GM19467 (cell line): ENCODE measurements around the gene CREB1.
"Not testable (repeated sequence)": the region's sequence is repeated elsewhere in the genome, so short reads cannot be mapped to it uniquely, and the experiment has no call there.

Source experiments
- ATAC-seq: cut with Tn5 transposase; IDR thresholded peaks from one replicate; pipeline ENCODE4 v1.9.1; 2021; ENCODE audit warnings: mild to moderate bottlenecking, moderate library complexity; ENCODE audit not compliant: unreplicated experiment

CREB1 gene

GRCh38 chr2:207529330-207530159 lies at the start of gene CREB1:
Gene CREB1, plus strand, starts transcription at chr2:207529962. Its CDS starts 25,674 bp downstream, at chr2:207555636.
- peak; percentile 78 for ATAC-seq

GRCh38 chr2:207480521-207481040 lies 49.2 kb upstream of the CREB1 start:
- no peak for ATAC-seq

DNA sequence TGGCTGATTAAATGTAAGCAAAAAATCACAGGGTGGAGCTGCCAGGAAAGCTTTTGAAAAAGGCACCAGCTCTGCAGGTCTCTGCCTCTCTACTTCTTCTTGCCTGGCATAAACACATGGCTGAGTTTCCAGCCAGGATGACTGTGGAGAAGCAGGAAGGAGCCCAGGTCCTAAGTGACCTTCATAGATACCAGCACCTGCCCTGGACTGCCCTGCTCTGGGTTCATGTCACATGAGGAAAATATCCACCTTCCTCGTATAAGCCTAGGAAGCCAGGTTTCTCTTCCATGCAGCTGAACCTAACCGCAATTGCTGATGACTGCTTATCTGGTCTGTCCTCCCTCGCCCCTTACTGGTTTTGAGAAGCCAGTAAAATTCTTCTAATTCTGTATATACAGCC lies 47.8 kb upstream of the CREB1 start:
- no peak for ATAC-seq

DNA sequence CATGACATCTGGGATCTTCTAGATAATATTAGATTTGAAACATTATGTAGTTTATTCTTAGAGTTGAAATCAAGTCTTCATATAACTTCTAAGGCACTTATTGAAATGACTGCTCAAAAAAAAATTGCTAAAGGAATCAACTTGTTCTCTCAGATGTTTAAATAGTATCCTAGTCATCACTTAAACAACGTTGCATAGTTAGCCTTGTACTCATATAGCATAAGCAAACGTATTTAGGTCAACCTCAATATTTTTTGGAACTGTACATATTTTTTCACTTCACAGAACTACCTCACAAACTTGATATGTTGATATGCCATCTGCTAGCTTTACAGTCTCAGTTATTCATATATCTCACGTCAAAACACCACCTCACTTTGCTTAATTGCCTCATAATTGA lies 47.1 kb upstream of the CREB1 start:
- ATAC-seq, result no peak

DNA sequence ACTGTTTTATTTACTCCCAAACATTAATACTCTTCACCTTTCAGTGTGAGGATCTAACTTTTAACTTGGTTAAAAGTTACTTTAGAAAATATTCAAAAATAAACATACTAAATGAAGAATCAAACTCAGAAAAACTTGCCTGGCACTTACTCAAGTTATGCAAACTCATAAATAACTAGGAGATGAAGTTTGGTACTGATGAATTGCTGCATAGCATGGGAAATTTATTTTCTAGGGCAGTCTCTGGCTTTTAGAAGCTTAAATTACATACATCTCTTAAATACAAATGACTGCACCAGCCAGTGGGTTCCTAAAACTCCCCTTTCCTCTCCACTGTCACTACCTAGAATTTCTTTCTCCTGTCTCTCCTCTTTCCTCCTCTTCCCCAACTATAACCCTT lies 46.7 kb upstream of the CREB1 start:
- no peak for ATAC-seq

DNA sequence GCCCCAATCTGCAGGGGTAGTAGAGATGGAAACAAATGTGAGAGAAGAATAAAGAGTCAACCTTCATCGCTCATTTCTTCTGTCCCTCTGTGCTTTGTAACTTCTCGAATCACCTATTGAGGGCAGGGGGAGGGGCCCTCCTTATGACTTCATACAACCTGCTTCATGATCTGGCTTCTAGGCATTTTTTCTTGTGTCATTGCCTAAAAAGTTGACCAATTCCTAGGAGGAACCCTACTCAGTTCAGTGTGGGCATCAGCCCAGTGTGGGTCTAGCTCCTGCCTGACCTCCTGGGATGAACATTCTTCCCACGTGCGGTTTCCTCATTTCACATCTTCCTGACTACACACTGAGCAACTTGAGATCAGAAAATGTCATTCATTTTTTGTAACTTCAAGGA lies 46.3 kb upstream of the CREB1 start:
- ATAC-seq, result no peak

- no peak for ATAC-seq
Observed at GRCh38 chr2:207484444-207485391, 45.0 kb upstream of the CREB1 start.

- ATAC-seq, result no peak
Observed at GRCh38 chr2:207487650-207488311, 42.0 kb upstream of the CREB1 start.

- ATAC-seq, result no peak
Observed at GRCh38 chr2:207489251-207489650, 40.5 kb upstream of the CREB1 start.

DNA sequence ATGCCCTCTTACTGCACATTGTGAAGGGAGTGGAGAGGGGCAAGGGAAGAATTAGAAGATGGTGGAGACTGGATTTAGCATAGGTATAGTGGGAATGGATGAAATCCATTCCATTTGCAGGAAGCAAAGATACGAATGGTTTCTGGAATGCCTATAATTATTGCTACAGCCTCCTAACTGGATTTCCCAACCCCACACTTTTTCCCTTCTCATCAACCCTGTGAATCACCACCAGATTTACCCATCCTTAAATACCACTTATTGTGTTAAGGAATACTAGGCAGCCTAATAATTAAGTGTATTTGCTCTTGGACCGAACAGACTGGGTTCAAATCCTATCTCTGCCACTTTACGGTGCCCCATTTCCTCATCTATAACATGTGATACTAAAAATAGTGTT lies 39.3 kb upstream of the CREB1 start:
- no peak for ATAC-seq

- ATAC-seq, result no peak
Observed at GRCh38 chr2:207491086-207491485, 38.7 kb upstream of the CREB1 start.

DNA sequence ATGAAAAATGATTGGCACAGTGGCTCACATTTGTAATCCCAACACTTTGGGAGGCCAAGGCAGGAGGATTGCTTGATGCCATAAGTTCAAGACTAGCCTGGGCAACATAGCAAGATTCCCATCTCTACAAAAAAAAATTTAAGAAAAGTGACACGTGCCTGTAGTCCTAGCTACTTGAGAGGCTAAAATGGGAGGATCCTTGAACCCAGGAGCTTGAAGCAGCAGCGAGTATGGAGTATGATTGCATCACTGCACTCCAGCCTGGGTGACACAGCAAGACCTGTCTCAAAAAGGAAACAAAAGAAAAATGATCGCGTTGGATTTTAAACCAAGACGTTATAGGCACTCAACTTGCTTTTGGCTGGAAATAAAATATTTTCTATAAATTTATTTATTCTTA lies 37.8 kb upstream of the CREB1 start:
- no peak for ATAC-seq

DNA sequence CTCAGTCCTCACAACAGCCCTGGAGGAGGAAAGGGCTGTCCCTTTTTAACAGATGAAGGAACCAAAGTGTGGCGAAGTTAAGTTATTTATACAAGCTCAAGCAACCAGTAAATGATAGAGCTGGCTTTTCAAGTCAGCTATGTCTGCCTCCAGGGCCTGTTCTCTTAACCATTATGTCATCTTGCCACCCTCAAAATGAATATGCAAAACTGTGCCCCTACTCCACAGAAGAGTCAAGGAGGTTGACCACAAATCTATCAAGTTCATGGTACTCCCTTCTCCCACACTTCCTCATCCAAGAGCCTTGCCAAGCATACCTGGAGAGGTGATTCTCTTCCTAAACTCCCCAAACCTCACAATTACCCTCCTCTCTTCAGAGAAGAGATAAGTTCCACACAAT lies 37.3 kb upstream of the CREB1 start:
- ATAC-seq, result no peak

DNA sequence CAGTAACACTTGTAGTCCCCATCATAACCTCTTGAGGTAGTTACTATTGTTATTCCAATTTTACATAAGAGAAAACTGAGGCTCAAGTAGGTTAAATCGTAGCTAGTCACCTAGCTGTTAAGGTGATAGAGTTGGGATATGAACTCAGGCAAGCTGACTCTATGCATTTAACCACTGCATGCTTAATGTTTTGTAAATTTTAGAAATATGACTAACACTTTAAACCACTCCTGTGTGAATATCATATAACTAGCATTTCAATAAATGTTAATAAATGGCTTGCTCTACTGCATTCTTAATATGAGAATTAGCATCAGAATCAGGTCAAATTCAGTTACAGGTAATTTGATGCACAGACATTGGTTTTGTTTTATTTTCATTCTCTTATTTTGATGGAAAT lies 35.6 kb upstream of the CREB1 start:
- ATAC-seq, result no peak

GRCh38 chr2:207496936-207497335 lies 32.8 kb upstream of the CREB1 start:
- ATAC-seq, result not testable (repeated sequence)

GRCh38 chr2:207497596-207497995 lies 32.2 kb upstream of the CREB1 start:
- ATAC-seq, result no peak

- ATAC-seq, result no peak
Observed at GRCh38 chr2:207498427-207498826, 31.3 kb upstream of the CREB1 start.

GRCh38 chr2:207499114-207499513 lies 30.6 kb upstream of the CREB1 start:
- ATAC-seq, result no peak

- no peak for ATAC-seq
Observed at GRCh38 chr2:207501802-207502576, 27.8 kb upstream of the CREB1 start.

DNA sequence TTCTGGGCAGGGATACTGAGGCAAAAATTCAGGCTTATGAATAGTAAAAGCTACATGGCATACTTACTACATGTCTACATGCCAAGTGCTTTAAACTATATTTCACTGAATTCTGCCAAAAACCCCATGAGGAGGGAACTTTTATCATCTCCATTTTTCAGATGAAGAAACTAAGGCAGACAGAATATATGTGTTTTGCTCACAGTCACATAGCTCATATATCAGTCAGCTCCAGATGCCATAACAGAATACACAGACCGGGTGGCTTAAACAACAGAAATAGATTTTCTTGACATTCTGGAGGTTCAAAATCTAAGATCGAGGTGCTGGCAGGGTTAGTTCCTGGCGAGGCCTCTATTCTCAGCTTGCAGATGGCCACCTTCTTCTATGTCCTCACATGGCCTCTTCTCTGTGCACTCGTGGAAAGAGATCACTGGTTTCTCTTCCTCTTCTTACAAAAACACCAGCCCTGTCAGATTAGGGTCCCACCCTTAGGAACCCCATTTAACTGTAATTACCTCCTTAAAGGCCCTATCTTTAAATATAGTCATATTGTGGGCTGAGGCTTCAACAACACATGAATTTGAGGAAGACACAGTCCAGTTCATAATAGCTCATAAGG lies 27.1 kb upstream of the CREB1 start:
- no peak for ATAC-seq
